Epithelial cell of esophagus (primary cell): ENCODE data around the gene AGPAT3.

Experiments
- DNase-seq: peaks from one replicate; pipeline ENCODE4 v3.0.0; 2010; ENCODE audit warnings: low read depth
- H3K4me3 ChIP-seq: 2 replicates; pipeline ENCODE4 v1.5.1; 2011; ENCODE audit warnings: mild to moderate bottlenecking, low read length, control low read depth
- TF ChIP-seq, protein P1 (sequence below): IDR thresholded peaks from 2 replicates; pipeline ENCODE4 v1.5.1; 2011; ENCODE audit warnings: low read depth, mild to moderate bottlenecking, low read length, control low read depth, inconsistent platforms; ENCODE audit not compliant: insufficient read depth; ENCODE audit errors: missing control alignments

Gene AGPAT3

DNA sequence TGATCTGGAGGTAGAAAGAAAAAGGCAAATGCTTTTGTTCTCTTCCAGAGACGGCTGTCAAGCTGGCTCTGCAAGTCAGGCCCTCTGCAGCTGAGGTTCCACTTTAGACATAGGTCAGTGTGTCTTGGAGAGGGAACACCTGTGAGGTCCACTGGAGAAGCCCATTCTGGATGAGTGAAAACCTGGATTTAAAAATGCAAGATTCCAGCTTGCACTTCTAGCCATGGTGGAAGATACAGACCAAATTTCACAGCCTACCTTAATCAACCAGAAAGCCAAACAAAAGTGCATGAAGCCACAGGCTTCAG is 35.0 kb downstream of the AGPAT3 start:
- no peak for DNase-seq
- H3K4me3 ChIP-seq: no peak overlapping the region
- TF ChIP-seq, protein P1, sequence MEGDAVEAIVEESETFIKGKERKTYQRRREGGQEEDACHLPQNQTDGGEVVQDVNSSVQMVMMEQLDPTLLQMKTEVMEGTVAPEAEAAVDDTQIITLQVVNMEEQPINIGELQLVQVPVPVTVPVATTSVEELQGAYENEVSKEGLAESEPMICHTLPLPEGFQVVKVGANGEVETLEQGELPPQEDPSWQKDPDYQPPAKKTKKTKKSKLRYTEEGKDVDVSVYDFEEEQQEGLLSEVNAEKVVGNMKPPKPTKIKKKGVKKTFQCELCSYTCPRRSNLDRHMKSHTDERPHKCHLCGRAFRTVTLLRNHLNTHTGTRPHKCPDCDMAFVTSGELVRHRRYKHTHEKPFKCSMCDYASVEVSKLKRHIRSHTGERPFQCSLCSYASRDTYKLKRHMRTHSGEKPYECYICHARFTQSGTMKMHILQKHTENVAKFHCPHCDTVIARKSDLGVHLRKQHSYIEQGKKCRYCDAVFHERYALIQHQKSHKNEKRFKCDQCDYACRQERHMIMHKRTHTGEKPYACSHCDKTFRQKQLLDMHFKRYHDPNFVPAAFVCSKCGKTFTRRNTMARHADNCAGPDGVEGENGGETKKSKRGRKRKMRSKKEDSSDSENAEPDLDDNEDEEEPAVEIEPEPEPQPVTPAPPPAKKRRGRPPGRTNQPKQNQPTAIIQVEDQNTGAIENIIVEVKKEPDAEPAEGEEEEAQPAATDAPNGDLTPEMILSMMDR: no peak

DNA sequence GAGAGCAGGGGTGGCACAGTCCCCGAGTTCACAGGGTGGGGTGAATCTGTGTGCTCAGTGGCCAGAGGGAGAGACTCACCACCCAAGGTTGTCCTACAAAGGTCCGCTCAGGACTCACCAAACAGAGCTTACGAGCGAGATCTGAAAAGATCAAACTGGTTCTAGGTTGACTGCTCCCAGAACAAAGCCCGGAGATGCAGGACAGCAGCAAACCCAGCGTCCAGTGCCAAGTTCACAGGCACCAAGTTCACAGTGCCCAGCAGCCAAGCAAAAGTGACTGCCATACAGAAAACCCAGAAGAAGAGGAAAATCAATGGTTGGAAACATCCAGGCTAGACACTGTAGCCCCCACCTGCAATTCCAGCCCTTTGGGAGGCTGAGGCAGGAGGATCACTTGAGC is 35.7 kb downstream of the AGPAT3 start:
- no peak for DNase-seq
- H3K4me3 ChIP-seq: no peak overlapping the region
- TF ChIP-seq, protein P1: no peak

GRCh38 chr21:43902441-43902840 is 37.4 kb downstream of the AGPAT3 start:
- no peak overlapping the region for H3K4me3 ChIP-seq
- TF ChIP-seq, protein P1: no peak
- no peak for DNase-seq

- H3K4me3 ChIP-seq: no peak overlapping the region
- DNase-seq: no peak
- TF ChIP-seq, protein P1: no peak
These were observed 38.5 kb downstream of the AGPAT3 start for GRCh38 chr21:43903451-43904091.

DNA sequence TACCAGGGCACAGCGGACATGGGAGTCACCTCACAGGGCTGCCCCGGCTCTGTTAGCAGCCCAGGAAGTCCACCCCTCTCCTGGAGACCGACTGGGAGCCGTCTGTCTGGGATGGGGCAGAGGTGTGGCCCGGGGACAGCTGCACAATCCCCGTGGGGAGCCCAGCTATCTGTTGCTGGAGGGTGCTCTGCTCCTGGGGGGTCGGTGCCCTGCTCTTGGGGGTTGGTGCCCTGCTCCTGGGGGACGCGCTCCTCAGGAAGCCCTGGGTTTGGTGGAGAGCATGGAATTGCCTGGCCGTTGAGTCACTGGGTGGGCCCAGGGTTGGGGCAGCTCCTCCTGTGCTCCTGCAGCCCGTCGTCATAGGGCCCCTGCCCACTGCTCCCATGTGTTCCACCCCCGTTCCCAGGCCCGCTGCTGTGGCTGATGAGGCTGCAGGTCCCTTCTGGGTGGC is 39.3 kb downstream of the AGPAT3 start:
- no peak overlapping the region for H3K4me3 ChIP-seq
- DNase-seq: no peak
- TF ChIP-seq, protein P1: no peak

DNA sequence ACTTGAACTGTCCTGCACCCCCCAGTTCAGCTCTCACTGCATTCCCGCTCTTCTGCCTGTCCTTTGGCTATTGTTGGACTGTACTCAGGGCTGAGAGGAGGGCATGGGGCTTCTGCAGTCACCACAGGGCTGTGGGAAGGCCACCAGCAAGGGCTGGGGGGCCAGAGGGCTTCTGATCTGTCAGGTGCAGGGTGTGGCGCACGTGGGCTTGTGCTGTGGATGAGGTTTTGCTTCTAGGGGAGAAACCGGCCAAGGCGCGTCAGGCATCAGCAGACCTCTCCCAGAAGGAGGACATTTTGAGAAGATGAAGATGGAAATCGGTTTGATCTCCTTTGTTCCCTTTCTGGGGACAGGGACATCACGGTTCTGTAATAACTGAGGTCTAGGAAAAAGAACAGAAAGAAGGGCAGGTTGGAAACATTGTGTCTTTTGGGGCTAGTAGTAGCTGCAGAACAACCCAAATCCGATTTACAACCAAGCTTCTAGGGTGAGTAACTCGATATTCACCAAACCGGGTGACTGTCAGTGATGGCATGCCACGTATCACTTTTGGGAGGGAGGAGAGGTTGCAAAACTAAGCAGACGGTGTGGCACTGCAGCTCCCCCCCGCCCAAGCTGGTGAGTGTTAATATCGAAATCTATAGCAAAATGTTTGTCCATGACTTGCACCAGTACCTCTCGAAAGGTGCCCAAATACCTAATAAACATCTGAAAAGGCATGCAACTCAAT is 40.9 kb downstream of the AGPAT3 start:
- no peak overlapping the region for H3K4me3 ChIP-seq
- no peak for DNase-seq
- TF ChIP-seq, protein P1: no peak
